ENCODE measurements around the gene KIRREL3. TPM values are rescaled to one million over a fixed set of nuclear protein-coding genes. Genes with fewer than 3 reads are reported as not detected.
A peak's percentile ranks its signal among the peaks of the same experiment; 100 is the strongest.

Gene KIRREL3
- total RNA-seq, 1 experiment from 2014 or later, result 2.2 TPM

DNA sequence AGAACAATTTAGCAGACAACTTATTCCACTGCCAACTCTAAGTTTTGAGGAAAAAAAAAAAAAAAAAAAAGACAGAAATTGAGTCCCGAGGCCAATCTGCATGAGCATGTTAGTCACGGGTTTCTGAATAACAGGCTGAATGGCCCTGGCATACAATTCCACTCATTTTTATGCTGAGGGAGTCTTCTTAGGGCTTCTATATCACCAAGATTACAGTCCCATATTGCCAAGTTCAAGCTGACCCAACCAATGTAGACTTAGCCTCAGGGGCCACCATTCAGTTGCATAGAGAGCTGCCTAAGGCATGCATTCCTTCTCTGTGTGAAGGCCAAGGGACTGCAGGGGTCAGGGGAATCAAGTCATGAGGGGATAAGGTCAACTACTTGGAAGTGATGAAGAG is 27.5 kb downstream of the KIRREL3 start:
- ChIA-PET CTCF (no interaction called here), POLR2A (ENCODE audit: unreplicated experiment) (no interaction called here)
- no TSS peak for BruUV-seq (replicated peaks)
- Histone ChIP-seq H3K4me3 (no peak overlapping the region), H2AFZ (no peak overlapping the region), H3K27ac (no peak overlapping the region), H3K79me2 (ENCODE audit: low read depth) (no peaks in the 10 kb centered on the region), H3K4me1 (replicated peaks; ENCODE audit: insufficient read depth) (no peaks in the 10 kb centered on the region), H3K27me3 (ENCODE audit: insufficient read depth, low read depth) (peaks cover 20% of the 10 kb centered on the region), H4K20me1 (ENCODE audit: insufficient read depth) (no peaks in the 10 kb centered on the region), H3K36me3 (ENCODE audit: low read depth) (no peaks in the 10 kb centered on the region), H3K9me2 (ENCODE audit: insufficient read depth) (no peaks in the 10 kb centered on the region), H3K4me2 (no peak overlapping the region), H3F3A (ENCODE audit: insufficient read depth, low read depth) (no peaks in the 10 kb centered on the region), H3K9me3 (ENCODE audit: insufficient read depth, low read depth) (no peaks in the 10 kb centered on the region)
- TF ChIP-seq, protein P1, sequence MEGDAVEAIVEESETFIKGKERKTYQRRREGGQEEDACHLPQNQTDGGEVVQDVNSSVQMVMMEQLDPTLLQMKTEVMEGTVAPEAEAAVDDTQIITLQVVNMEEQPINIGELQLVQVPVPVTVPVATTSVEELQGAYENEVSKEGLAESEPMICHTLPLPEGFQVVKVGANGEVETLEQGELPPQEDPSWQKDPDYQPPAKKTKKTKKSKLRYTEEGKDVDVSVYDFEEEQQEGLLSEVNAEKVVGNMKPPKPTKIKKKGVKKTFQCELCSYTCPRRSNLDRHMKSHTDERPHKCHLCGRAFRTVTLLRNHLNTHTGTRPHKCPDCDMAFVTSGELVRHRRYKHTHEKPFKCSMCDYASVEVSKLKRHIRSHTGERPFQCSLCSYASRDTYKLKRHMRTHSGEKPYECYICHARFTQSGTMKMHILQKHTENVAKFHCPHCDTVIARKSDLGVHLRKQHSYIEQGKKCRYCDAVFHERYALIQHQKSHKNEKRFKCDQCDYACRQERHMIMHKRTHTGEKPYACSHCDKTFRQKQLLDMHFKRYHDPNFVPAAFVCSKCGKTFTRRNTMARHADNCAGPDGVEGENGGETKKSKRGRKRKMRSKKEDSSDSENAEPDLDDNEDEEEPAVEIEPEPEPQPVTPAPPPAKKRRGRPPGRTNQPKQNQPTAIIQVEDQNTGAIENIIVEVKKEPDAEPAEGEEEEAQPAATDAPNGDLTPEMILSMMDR (conservative IDR thresholded peaks at IDR 0.05), result no peak
- no peak for TF ChIP-seq EZH2 (IDR thresholded peaks at IDR 0.05; ENCODE audit: low read depth)
- intact Hi-C loops (cut with micrococcal nuclease; ENCODE audit: unreplicated experiment), result no loop called here
- no peak for DNase-seq

- ChIA-PET POLR2A (ENCODE audit: unreplicated experiment) (interaction anchor here (0.7 kb wide), 1 partner anchor 222 kb away, joined by 6 read pairs; no protein-coding TSS in a partner anchor), CTCF (no interaction called here)
- TF ChIP-seq, protein P1 (conservative IDR thresholded peaks at IDR 0.05), result no peak
- no peak for TF ChIP-seq EZH2 (IDR thresholded peaks at IDR 0.05; ENCODE audit: low read depth)
- Histone ChIP-seq H4K20me1 (ENCODE audit: insufficient read depth) (no peaks in the 10 kb centered on the region), H3K4me2 (no peak overlapping the region), H2AFZ (no peak overlapping the region), H3K4me3 (no peak overlapping the region), H3F3A (ENCODE audit: insufficient read depth, low read depth) (no peaks in the 10 kb centered on the region), H3K9me2 (ENCODE audit: insufficient read depth) (no peaks in the 10 kb centered on the region), H3K36me3 (ENCODE audit: low read depth) (no peaks in the 10 kb centered on the region), H3K4me1 (replicated peaks; ENCODE audit: insufficient read depth) (no peaks in the 10 kb centered on the region), H3K9me3 (ENCODE audit: insufficient read depth, low read depth) (no peaks in the 10 kb centered on the region), H3K27ac (no peak overlapping the region), H3K79me2 (ENCODE audit: low read depth) (no peaks in the 10 kb centered on the region), H3K27me3 (ENCODE audit: insufficient read depth, low read depth) (peaks cover 24% of the 10 kb centered on the region; the same call in 1 of the 2 replicates)
- intact Hi-C loops (cut with micrococcal nuclease; ENCODE audit: unreplicated experiment), result loop anchor here (2.0 kb wide), 1 partner anchor 365 kb away; no protein-coding TSS in a partner anchor
- BruUV-seq (replicated peaks), result no TSS peak
- no peak for DNase-seq
These were observed 29.3 kb downstream of the KIRREL3 start for GRCh38 chr11:126971305-126971704.

GRCh38 chr11:126969865-126970479 is 30.6 kb downstream of the KIRREL3 start:
- ChIA-PET POLR2A (ENCODE audit: unreplicated experiment) (no interaction called here), CTCF (no interaction called here)
- no peak for DNase-seq
- intact Hi-C loops (cut with micrococcal nuclease; ENCODE audit: unreplicated experiment), result loop anchor here (1.0 to 2.0 kb wide), 2 partner anchors 254 to 363 kb away; no protein-coding TSS in a partner anchor
- Histone ChIP-seq H3K79me2 (ENCODE audit: low read depth) (no peaks in the 10 kb centered on the region), H3F3A (ENCODE audit: insufficient read depth, low read depth) (no peaks in the 10 kb centered on the region), H3K27me3 (ENCODE audit: insufficient read depth, low read depth) (peaks cover 38% of the 10 kb centered on the region), H3K27ac (no peak overlapping the region), H3K9me3 (ENCODE audit: insufficient read depth, low read depth) (no peaks in the 10 kb centered on the region), H3K4me2 (no peak overlapping the region), H3K9me2 (ENCODE audit: insufficient read depth) (no peaks in the 10 kb centered on the region), H4K20me1 (ENCODE audit: insufficient read depth) (no peaks in the 10 kb centered on the region), H3K4me3 (no peak overlapping the region), H3K36me3 (ENCODE audit: low read depth) (no peaks in the 10 kb centered on the region), H3K4me1 (replicated peaks; ENCODE audit: insufficient read depth) (no peaks in the 10 kb centered on the region), H2AFZ (no peak overlapping the region)
- BruUV-seq (replicated peaks), result no TSS peak
- TF ChIP-seq, protein P1 (conservative IDR thresholded peaks at IDR 0.05), result peak; percentile 46; the same call in 1 of the 2 replicates
- TF ChIP-seq EZH2 (IDR thresholded peaks at IDR 0.05; ENCODE audit: low read depth), result no peak
